Activated CD8-positive, alpha-beta T cell treated with anti-CD3 and anti-CD28 coated beads for 36 hours (primary cell): Measurements from ENCODE around the gene ATXN1. TPM values are rescaled to one million over a fixed set of nuclear protein-coding genes. Genes with fewer than 3 reads are reported as not detected.
A peak's percentile ranks its signal among the peaks of the same experiment; 100 is the strongest.

Experiments used
- ATAC-seq: fragments of 200-7000 bp; cut with Tn5 transposase; one replicate; pipeline ENCODE4 v1.10.0; 2021; ENCODE audit warnings: mild to moderate bottlenecking, moderate library complexity
- CTCF ChIA-PET: fragments of 350-600 bp; sonication (Branson Sonifier 250); formaldehyde crosslinking; loops from one replicate; lab custom pipeline; 2021; ENCODE audit warnings: antibody characterized with exemption; lab: Charles Lee
- POLR2A ChIA-PET: fragments of 350-600 bp; sonication (Branson Sonifier 250); formaldehyde crosslinking; loops from one replicate; lab custom pipeline; 2021; ENCODE audit warnings: antibody characterized with exemption; lab: Charles Lee
- DNase-seq: peaks from one replicate; pipeline ENCODE4 v3.0.0-alpha.2; 2020
- H3K27ac Mint-ChIP-seq: one replicate; pipeline ENCODE4 v1.8.0; 2021; ENCODE audit warnings: mild to moderate bottlenecking, mixed read lengths
- H3K27me3 Mint-ChIP-seq: one replicate; pipeline ENCODE4 v1.8.0; 2021; ENCODE audit warnings: mixed read lengths
- H3K36me3 Mint-ChIP-seq: one replicate; pipeline ENCODE4 v1.8.0; 2021; ENCODE audit warnings: low read depth, mixed read lengths
- H3K4me1 Mint-ChIP-seq: one replicate; pipeline ENCODE4 v1.8.0; 2021; ENCODE audit warnings: low read depth, mixed read lengths
- H3K4me3 Mint-ChIP-seq: one replicate; pipeline ENCODE4 v1.8.0; 2021; ENCODE audit warnings: mild to moderate bottlenecking, moderate library complexity, mixed read lengths
- H3K9me3 Mint-ChIP-seq: one replicate; pipeline ENCODE4 v1.8.0; 2021; ENCODE audit warnings: mixed read lengths
- intact Hi-C: fragments of 100-400 bp; cut with micrococcal nuclease; formaldehyde crosslinking; loops from one replicate; pipeline ENCODE4 v1.10.0; 2022
- total RNA-seq, 2 experiments: library from RNA; stranded (reverse); gene quantifications; one replicate each; pipeline ENCODE4 v1.2.3, GENCODE V29; 2021
- TF ChIP-seq, protein P1 (sequence below): fragments of 200-600 bp; IDR thresholded peaks from one replicate; pipeline ENCODE4 v1.8.0; 2022; ENCODE audit warnings: antibody characterized with exemption, mild to moderate bottlenecking

Gene ATXN1
- total RNA-seq, 2 experiments from 2014 or later: 35.4 to 40.8 TPM

DNA sequence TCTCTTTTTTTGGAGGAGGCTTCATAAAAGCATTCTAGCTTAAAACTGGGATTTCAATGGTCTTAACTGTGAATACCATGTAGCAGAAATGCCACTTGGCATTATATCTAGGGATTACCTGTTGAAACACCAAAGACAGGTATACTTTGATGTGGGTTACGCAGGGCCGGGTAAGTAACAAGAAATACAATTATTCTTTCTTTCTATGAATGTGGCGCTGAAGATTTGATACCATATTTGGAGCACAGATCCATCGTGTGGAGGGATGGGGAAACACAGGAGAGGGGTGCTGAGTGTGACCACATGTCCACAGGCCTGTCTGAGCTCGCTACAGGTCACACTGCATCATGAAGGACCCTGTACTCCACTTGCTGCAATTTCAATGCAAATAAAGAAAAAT lies 265.1 kb downstream of the ATXN1 start:
- TF ChIP-seq, protein P1, sequence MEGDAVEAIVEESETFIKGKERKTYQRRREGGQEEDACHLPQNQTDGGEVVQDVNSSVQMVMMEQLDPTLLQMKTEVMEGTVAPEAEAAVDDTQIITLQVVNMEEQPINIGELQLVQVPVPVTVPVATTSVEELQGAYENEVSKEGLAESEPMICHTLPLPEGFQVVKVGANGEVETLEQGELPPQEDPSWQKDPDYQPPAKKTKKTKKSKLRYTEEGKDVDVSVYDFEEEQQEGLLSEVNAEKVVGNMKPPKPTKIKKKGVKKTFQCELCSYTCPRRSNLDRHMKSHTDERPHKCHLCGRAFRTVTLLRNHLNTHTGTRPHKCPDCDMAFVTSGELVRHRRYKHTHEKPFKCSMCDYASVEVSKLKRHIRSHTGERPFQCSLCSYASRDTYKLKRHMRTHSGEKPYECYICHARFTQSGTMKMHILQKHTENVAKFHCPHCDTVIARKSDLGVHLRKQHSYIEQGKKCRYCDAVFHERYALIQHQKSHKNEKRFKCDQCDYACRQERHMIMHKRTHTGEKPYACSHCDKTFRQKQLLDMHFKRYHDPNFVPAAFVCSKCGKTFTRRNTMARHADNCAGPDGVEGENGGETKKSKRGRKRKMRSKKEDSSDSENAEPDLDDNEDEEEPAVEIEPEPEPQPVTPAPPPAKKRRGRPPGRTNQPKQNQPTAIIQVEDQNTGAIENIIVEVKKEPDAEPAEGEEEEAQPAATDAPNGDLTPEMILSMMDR: no peak
- ChIA-PET CTCF (interaction anchor here (1.2 to 1.5 kb wide), 4 partner anchors 15 to 267 kb away, joined by 3 to 7 read pairs (median 3); no protein-coding TSS in a partner anchor), POLR2A (interaction anchor here (1.4 kb wide), 1 partner anchor 12 kb away, joined by 3 read pairs; no protein-coding TSS in a partner anchor)
- no peaks in the 10 kb centered on the region for H3K27me3 Mint-ChIP-seq
- no peak for DNase-seq
- no peak overlapping the region for H3K4me3 Mint-ChIP-seq
- H3K9me3 Mint-ChIP-seq: peaks cover 6% of the 10 kb centered on the region
- intact Hi-C loops: no loop called here
- H3K36me3 Mint-ChIP-seq: peaks cover 17% of the 10 kb centered on the region
- peak; percentile 29 for ATAC-seq
- H3K27ac Mint-ChIP-seq: no peak overlapping the region
- peaks cover 58% of the 10 kb centered on the region for H3K4me1 Mint-ChIP-seq

DNA sequence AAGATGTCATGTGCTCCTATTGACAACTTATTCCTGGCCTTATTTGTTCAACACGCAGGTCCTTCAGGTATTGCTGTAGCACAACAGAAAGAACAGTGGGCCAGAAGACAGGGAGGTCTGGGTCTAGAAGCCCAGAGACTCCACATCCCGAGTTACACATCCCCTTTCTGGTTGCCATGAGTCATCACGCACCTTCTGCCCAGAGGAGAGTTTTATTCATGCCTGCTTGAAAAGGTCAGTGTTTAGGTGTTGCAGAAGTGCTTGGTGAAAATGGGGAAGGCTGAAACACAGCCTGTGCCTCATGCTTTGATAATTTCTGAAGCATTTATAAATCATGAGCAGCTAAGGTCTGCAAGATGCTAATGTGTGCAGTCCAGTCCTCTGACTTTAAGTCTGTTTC lies 266.5 kb downstream of the ATXN1 start:
- Mint-ChIP-seq H3K4me1 (peaks cover 62% of the 10 kb centered on the region), H3K27ac (no peak overlapping the region), H3K4me3 (no peak overlapping the region), H3K27me3 (no peaks in the 10 kb centered on the region), H3K9me3 (peaks cover 6% of the 10 kb centered on the region), H3K36me3 (peaks cover 17% of the 10 kb centered on the region)
- POLR2A ChIA-PET: no interaction called here
- DNase-seq (peak; percentile 55), ATAC-seq (peak; percentile 76)
- intact Hi-C loops: no loop called here
- CTCF ChIA-PET: interaction anchor here (1.1 to 2.4 kb wide), 4 partner anchors 10 to 84 kb away, joined by 3 to 11 read pairs (median 5); no protein-coding TSS in a partner anchor
- TF ChIP-seq, protein P1: no peak

DNA sequence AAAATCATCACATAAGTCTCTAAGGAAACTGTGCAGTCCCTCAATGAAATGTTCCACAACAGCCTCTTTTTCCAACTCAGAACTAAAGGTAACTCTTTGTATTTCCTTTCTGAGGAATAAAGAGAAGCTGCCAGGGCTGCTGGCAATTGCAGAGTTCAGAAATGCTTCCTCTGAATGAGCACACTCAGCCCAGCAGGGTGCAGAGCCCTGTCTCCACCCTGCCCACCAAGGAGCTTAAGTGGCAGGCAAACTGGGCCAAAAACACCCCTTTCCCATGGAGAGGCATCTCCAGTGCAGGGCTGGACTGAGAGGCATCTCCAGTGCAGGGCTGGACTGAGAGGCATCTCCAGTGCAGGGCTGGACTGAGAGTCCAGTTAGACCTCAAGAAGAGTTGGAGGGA lies 267.5 kb downstream of the ATXN1 start:
- ChIA-PET CTCF (interaction anchor here (1.5 to 2.4 kb wide), 2 partner anchors 11 to 17 kb away, joined by 6 to 11 read pairs; no protein-coding TSS in a partner anchor), POLR2A (interaction anchor here (1.0 to 1.4 kb wide), 2 partner anchors 9 to 11 kb away, joined by 3 to 4 read pairs; no protein-coding TSS in a partner anchor)
- Mint-ChIP-seq H3K4me1 (peaks cover 66% of the 10 kb centered on the region), H3K27ac (no peak overlapping the region), H3K27me3 (no peaks in the 10 kb centered on the region), H3K9me3 (peaks cover under 1% of the 10 kb centered on the region), H3K36me3 (peaks cover 9% of the 10 kb centered on the region), H3K4me3 (no peak overlapping the region)
- TF ChIP-seq, protein P1: no peak
- DNase-seq (no peak), ATAC-seq (no peak)
- intact Hi-C loops: no loop called here

DNA sequence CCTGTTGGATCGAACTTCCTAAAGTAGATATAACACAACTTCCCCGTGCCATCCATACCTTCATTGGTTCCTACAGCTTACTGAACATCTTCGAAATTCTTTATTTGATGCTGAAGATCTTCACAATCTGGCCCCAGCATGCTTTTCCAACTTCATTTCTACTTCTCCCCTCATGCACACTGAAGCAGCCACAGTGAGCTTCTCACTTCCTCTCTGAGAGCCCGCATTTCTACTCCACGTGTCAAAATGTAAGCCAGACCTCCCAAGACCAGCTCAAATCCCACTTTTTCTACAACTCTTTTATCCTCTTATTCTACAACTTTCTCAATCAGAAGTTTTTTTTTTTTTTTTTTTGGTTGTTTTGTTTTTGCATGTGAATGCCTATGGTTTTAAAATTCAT lies 268.1 kb downstream of the ATXN1 start:
- Mint-ChIP-seq H3K36me3 (peaks cover 5% of the 10 kb centered on the region), H3K4me1 (peaks cover 70% of the 10 kb centered on the region), H3K9me3 (no peaks in the 10 kb centered on the region), H3K27me3 (no peaks in the 10 kb centered on the region), H3K27ac (peak overlapping the region; percentile 0), H3K4me3 (no peak overlapping the region)
- POLR2A ChIA-PET: interaction anchor here (0.6 to 1.4 kb wide), 4 partner anchors 10 to 240 kb away, joined by 3 to 6 read pairs (median 4); no protein-coding TSS in a partner anchor
- no peak for ATAC-seq
- no peak for DNase-seq
- CTCF ChIA-PET: interaction anchor here (1.0 to 2.4 kb wide), 4 partner anchors 11 to 22 kb away, joined by 3 to 11 read pairs (median 5); no protein-coding TSS in a partner anchor
- intact Hi-C loops: no loop called here
- TF ChIP-seq, protein P1: no peak

DNA sequence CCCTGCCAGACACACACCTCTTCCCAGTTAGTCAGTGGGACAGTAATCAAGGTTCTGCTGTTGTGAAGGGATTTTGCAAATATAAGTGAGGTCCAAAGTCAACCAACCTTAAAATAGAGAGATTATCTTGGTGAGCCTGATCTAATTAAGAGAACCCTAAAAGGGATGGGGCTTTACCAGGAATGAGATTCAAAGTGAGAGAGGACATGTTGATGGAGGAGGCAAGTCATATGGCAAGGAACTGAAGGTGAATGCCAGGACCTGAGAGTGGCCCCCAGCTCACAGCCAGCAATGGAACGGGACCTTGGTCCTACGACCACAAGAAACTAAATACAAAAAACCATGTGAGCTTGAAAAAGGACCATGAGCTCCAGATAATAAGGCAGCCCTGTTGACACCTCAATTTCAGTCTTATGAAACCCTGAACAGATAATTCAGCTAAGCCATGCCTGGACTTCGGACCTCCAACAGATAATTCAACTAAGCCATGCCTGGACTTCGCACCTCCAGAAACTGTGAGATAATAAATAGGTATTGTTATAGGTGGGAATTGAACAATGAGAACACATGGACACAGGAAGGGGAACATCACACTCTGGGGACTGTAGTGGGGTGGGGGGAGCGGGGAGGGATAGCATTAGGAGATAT lies 269.5 kb downstream of the ATXN1 start:
- intact Hi-C loops: no loop called here
- H3K27me3 Mint-ChIP-seq: no peaks in the 10 kb centered on the region
- no peak for DNase-seq
- H3K36me3 Mint-ChIP-seq: peaks cover 5% of the 10 kb centered on the region
- CTCF ChIA-PET: no interaction called here
- H3K27ac Mint-ChIP-seq: no peak overlapping the region
- H3K4me3 Mint-ChIP-seq: no peak overlapping the region
- POLR2A ChIA-PET: interaction anchor here (0.5 kb wide), 1 partner anchor 142 kb away, joined by 3 read pairs; no protein-coding TSS in a partner anchor
- H3K4me1 Mint-ChIP-seq: peaks cover 77% of the 10 kb centered on the region
- H3K9me3 Mint-ChIP-seq: no peaks in the 10 kb centered on the region
- ATAC-seq: no peak
- TF ChIP-seq, protein P1: no peak
